ELF-1 (cell line): Measurements from ENCODE around the gene MSL3B.
"Not testable (repeated sequence)": the region's sequence is repeated elsewhere in the genome, so short reads cannot be mapped to it uniquely, and the experiment has no call there.

Experiments
- DNase-seq: peaks from one replicate; pipeline ENCODE4 v3.0.0-alpha.2; 2016; ENCODE audit warnings: low read depth, low spot score

MSL3B gene

GRCh38 chr2:233867993-233868532, at the start of gene MSL3B:
Gene MSL3B, minus strand, starts transcription at chr2:233868386.
- peak; percentile 72 for DNase-seq

DNA sequence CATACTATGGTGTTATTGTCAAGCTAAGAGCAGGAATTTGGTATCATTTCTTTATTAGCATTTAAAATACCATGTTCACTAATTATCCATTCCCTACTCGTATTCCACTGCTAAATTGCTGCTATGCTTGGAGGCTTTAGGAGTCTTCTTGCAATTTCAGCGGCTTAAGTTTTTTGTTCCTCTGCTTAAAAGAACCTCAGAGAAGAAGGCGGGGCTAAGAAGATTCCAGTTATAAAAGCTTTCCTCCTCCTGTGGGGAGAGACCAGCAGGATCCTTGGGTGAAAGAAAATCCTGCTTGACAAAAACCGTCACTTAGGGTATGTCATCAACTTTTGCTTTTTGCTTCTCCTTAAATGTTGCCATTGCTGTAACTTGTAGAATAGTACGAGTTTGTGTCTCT, 48.9 kb upstream of the MSL3B start, which contains the start of gene TRPM8:
Gene TRPM8 (plus strand): TSS at position 258 of the 400 bp plus-strand sequence. CDS start 9,165 bp downstream, outside the sequence.
- no peak for DNase-seq

DNA sequence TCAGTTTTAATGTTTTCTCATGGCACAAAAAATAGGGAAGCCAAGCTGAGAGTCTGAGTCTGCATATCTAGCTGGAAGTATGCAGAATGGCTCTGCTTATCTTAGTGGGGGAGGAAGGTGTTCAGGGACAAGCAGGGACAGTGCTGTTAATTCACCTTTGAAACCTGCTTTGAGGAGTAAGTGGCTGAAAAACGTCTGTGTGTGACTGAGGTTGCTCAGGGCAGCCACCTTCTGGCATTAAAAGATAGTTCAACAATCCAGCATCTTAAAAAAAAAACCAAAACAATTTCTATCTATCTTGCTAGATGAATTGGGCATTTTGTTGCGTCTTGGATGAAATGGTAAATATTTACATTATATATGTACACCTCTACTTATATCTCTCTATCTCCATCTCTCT, 46.9 kb upstream of the MSL3B start:
- no peak for DNase-seq

DNA sequence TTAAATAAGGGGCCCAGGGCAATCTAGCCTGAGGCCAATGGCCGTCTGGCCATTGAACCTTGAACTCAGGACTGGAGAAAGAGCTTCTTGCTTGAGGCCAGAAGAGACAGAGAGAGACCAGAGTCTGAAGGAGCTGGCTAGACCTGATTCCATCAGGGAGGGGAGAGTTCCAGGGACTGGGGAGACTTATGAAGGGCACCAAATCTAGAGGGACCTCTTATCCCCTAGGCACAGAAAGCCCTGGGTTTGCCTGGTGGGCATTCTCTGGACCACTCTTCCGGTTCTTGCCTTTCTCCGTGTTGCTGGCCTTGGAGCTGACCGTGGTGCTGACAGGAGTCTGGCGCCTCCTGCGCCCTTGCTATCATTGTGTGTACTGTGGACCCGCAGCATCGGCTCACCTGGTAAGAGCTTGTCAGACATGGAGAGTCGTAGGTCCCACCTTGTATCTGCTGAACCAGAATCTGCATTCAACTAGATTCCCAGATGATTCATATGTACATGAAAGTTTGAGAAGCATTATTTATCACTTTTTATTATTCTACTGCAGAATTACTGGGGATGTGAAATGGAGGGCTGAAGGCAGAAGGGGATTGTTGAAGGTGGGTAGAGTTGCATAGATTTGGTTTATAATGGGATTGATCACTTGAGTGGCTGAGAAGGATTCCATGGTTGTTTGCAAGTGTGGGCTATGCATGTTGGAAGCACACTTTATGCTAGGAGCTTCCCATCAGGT, 44.7 kb upstream of the MSL3B start:
- peak; percentile 70 for DNase-seq

GRCh38 chr2:233907627-233908026, 39.4 kb upstream of the MSL3B start:
- DNase-seq = no peak

GRCh38 chr2:233905945-233906344, 37.8 kb upstream of the MSL3B start:
- no peak for DNase-seq

GRCh38 chr2:233901884-233902283, 33.7 kb upstream of the MSL3B start:
- no peak for DNase-seq

- DNase-seq = no peak
Observed at GRCh38 chr2:233901367-233901766, 33.2 kb upstream of the MSL3B start.

DNA sequence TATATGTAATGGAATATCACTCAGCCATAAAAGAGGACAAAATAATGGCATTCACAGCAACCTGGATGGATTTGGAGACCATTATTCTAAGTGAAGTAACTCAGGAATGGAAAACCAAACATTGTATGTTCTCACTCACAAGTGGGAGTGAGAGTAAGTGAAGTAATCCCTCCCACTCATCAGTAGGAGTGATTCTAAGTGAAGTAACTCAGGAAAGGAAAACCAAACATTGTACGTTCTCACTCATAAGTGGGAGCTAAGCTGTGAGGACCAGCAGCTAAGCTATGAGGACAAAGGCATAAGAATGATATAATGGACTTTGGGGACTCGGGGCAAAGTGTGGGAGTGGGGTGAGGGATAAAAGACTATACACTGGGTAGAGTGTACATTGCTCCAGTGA, 28.1 kb upstream of the MSL3B start:
- not testable (repeated sequence) for DNase-seq

DNA sequence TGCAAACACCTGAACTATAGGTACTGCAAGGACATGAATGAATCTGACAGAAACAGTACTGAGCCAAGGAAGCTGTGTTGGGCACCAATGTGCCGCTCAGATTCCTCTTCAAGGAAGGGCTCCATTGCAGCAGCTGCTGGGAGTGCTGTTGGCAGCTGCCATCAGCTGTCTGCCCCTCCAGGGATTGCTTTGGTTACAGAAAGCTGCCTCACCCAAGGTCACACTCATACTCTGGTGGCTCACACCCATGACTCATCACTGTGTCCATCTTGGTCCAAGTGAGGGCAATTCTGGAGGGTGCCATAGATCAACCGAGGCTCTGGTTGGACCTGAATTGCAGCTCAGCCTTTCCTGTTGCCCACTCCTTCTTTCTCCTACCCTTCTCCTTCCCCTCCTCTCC, 24.6 kb upstream of the MSL3B start:
- DNase-seq = no peak

- no peak for DNase-seq
Observed at GRCh38 chr2:233882353-233882752, 14.2 kb upstream of the MSL3B start.

DNA sequence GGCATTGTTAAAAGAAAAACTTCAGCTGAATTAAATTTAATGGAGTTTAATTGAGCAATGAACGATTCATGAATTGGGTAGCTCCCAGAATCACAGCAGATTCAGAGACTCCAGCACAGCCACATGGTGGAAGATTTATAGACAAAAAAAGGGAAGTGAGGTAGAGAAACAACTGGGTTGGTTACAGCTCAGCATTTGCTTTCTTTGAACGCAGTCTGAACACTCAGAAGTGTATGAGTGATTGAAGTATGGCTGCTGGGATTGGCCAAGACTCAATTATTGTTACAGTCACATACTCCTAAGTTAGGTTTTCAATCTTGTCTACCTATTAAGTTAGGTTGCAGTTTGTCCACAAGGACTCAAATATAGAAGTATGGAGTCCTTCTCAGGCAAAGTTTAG, 3.9 kb upstream of the MSL3B start:
- DNase-seq = not testable (repeated sequence)

DNA sequence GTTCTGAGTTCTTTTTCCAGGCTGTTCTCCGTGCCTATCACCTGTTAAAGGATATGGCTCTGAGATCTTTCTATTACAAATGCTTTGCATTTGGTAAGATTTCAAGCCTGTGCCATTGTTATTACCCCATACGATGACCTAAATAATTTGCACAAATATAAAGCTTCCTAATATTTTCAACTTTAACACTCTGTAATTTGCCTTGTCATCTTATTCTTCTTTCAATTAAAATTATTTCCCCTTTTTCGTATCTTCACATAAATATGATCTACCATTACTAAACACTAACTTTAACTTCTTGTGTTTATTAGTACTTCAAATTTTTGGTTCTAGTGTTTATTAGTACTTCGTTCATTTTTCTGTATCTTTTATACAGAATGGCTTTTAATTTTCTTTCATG, 3.2 kb upstream of the MSL3B start:
- no peak for DNase-seq

DNA sequence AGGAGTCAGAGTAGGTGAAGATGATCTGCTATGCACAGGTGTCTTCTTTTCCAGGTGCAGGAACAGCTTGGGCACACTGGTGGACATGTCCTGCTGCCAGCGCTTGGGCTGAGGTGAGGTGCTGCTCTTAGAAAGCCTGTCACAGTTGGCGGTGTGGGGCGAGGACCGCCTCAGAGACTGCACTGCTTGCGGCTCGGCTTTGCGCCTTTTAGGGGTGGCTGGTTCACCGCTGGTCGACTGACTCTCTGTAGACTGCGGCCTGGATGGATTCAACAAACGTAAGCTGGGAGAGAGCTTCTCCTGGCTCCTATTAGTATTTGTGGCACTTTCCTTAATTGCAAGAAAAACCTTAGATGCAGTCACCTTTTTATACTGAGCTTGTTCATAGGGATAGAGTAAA, 1.7 kb downstream of the MSL3B start:
- no peak for DNase-seq

- DNase-seq = peak; percentile 30
Observed at GRCh38 chr2:233865838-233866237, 2.3 kb downstream of the MSL3B start.

- no peak for DNase-seq
Observed at GRCh38 chr2:233862261-233862768, 5.9 kb downstream of the MSL3B start.

DNA sequence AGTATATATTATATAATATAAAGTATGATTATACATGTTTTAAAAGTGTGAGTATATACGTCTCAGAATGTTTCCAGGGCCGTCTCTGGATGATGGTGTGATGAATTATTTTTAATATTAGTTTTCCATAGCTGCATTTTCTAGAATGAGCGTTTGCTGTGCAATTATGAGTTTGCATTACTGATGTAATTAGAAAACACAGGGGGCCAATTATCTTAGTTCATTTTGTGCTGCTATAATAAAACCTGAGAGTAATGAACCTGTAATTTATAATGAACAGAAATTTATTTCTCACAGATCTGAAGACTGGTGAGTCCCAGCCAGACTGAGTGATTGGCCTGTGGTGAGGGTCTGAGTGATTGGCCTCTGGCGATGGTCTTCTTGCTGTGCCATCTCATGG, 9.9 kb downstream of the MSL3B start:
- no peak for DNase-seq

- DNase-seq = peak; percentile 52
Observed at GRCh38 chr2:233857511-233858141, 10.6 kb downstream of the MSL3B start.

GRCh38 chr2:233856184-233856583, 12.0 kb downstream of the MSL3B start:
- no peak for DNase-seq

DNA sequence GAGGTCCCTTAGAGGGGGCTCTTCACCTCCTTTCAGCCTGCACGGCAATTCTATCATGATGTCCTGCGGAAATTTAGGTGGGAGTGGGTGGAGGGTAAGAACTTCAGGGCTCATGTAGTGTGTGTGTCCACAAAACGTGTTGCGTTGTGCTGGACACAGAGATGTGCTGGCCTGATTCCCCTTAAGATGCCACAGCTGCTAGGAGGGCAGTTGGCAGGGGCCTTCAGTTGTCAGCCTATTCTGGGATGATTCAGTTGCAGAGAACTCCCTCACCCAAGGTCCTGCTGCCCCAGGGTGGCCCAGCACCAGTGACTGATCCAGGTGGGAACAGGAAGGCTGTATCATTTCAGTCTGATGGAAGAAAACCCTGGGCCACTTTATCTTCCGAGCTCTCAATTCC, 12.8 kb downstream of the MSL3B start:
- no peak for DNase-seq

DNA sequence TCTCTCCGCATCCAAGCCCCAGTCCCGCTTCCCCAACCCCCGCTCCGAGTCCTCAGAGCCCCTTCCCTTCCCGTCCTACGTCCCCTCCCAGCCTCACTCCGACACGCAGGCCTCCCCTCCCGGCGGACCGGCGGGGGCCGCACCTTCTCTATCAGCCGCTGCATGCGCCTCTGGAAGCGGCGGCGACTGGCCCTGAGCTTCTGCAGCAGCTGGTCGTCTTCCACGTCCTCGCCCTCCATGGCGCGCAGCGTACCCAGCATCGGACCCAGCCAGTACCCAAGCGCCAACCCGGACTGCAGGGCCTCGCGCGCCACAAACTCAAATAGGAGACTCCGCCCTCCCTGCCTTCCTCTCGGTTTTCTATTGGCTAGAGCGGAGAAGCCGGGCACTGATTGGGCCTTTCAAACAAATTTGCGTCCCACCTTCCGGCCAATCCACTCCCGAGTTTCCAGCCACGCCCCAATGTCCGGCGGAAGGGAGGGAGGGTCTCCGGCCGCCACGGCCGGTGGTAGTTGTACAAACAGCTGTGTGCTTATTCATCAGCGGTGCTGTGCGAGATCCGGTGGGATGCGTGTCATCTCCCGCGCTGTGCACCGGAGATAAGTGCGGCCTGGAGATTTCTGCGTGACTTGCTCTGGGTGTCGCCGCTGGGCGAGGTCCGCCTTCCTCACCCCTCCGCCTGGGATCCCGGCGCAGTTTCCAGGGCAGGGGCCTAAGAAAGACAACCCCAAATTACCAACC, 13.8 kb downstream of the MSL3B start, which contains the start of gene HJURP:
Gene HJURP (minus strand): TSS at position 295 of the 741 bp plus-strand sequence. CDS start 35 bp downstream, at position 260.
- peak; percentile 98 for DNase-seq

DNA sequence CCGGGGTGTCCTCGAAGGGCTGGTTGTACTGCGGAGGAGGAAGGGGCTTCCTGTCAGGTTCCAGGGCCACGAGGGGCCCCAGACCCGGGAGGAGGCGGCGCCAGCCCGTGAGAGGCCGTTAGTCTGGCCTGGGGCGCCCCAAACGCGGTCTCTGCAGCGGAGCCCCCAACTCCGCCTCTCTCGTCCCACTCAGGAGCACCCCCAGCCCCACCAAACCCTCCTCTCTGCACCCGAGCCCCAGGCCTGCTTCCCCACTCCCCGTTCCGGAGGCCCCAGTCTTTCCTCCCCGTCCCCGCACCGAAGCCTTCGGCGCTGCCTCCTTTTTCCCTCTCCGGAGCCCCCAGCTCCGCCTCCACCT, 14.3 kb downstream of the MSL3B start:
- no peak for DNase-seq
